NCI-H226 (cell line): ENCODE data around the gene PTPRB.
"Not testable (repeated sequence)": the region's sequence is repeated elsewhere in the genome, so short reads cannot be mapped to it uniquely, and the experiment has no call there.

Experiments
- DNase-seq: peaks from one replicate; pipeline ENCODE4 v3.0.0-alpha.2; 2015

Gene PTPRB

GRCh38 chr12:70535896-70536374 is 101.3 kb downstream of the PTPRB start:
- DNase-seq: no peak

GRCh38 chr12:70534466-70534865 is 102.8 kb downstream of the PTPRB start:
- DNase-seq: no peak

- DNase-seq: no peak
These were observed 107.6 kb downstream of the PTPRB start for GRCh38 chr12:70529647-70530046.

DNA sequence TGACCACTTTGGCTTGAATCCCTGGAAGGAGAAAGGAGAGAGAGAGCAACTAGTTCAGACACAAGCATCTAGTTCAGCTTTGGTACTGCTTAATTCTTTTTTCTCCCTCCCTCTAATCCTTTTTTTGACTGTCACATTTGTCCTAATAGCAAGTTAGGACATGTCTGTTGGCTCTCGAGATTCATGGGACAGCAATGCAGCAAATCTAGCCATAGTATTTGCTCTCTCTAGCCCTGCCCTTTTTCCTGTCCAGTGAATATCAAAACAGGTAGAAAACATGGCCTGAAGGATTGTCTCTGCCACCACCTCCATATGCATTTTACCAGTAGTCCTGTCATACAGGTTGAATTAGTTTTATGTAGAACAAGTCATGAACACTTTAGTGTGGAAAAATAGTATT is 116.4 kb downstream of the PTPRB start:
- no peak for DNase-seq

DNA sequence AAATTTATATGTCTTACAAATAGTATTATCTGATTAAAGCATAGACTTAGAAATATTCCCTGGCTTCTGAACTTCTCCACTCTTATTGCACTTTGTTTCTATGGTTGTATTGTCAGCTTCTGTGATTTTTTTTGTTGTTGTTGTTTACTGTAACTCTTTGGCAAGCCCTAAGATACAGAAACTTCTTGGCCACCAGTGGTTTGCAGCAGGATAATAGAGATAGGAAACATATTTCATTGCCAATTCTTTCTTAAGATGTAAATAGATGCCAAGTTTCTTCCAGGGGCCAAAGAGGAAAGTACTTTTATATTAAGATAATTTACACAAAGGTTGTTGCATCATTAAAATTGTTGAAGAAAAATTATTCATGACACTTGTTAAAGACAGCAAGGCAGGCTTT is 123.8 kb downstream of the PTPRB start:
- DNase-seq: no peak

DNA sequence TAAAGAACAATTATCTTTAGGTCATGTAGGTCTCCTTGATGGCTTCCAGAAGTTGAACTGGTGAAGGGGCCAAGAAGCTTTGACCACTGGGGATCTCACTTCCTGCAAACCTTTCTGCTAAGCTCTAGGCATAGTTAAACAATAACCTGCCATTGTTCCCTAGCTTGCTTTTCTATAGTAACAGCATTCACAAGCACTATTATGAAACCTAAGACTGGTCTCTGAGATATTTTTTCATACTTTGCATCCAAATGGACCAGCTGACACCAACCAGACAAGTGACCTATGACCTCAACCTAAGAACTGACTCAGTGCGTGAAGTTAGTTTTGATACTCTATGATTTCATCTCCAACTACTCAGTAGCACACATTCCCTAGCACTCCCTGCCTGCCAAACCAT is 129.1 kb downstream of the PTPRB start:
- no peak for DNase-seq

DNA sequence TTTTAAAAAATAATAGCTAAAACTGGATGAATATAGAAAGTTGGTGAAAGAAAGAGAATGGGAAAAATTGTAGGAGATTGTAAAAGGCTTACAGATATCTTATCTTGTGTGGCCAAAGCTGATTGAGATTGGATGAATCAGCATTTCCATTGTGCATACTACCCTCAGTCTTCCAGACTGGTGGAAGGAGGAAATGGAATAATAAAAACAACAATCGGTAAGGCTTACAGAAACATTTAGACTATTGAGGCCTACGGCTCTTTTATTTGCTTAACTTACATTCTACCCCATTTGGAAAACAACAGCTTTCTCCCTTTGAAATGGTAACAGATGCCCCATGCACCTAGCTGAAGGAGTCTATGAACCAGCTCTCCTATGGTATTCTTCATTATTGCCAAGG is 129.8 kb downstream of the PTPRB start:
- peak; percentile 38 for DNase-seq

- DNase-seq: no peak
These were observed 139.7 kb downstream of the PTPRB start for GRCh38 chr12:70497508-70497907.

DNA sequence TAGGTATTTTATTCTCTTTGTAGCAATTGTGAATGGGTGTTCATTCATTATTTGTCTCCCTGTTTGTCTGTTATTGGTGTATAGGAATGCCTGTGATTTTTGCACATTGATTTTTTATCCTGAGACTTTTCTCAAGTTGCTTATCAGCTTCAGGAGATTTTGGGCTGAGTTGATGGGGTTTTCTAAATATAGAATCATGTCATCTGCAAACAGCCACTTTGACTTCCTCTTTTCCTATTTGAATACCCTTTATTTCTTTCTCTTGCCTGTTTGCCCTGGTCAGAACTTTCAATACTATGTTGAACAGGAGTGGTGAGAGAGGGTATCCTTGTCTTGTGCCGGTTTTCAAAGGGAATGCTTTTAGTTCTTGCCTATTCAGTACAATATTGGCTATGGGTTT is 144.3 kb downstream of the PTPRB start:
- DNase-seq: not testable (repeated sequence)

GRCh38 chr12:70490928-70491327 is 146.3 kb downstream of the PTPRB start:
- not testable (repeated sequence) for DNase-seq

DNA sequence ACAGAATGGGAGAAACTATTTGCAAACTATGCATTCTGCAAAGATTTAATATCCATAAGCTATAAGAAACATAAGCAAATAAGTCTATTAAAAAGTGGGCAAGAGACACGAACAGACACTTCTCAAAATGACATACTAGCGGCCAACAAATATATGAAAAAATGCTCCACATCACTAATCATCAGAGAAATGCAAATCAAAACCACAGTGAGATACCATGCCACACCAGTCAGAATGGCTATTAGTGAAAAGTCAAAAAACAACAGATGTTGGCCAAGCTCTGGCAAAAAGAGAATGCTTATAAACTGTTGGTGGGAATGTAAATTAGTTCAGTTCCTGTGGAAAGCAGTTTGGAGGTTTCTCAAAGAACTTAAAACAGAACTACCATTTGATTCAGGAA is 149.8 kb downstream of the PTPRB start:
- DNase-seq: no peak

- no peak for DNase-seq
These were observed 150.6 kb downstream of the PTPRB start for GRCh38 chr12:70486588-70486987.

GRCh38 chr12:70485704-70486103 is 151.5 kb downstream of the PTPRB start:
- no peak for DNase-seq

DNA sequence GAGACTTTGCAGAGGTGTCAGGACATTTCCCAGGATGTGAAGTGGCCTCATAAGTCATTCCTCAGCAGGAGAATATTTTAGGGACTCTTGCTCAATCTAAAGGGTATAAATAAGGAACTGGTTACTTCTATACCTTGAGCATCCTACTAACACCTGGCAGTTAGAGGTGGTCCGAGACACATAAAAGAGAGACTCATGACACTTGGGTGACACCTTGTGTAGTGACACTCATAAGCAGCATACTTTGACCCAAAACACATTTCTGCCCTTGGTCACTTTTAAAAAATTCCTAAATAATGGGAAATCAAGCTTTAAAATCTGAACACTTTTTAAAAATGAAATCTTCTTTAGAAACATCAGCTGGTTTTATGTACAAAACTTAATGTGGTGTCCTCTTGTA is 152.8 kb downstream of the PTPRB start:
- no peak for DNase-seq

DNA sequence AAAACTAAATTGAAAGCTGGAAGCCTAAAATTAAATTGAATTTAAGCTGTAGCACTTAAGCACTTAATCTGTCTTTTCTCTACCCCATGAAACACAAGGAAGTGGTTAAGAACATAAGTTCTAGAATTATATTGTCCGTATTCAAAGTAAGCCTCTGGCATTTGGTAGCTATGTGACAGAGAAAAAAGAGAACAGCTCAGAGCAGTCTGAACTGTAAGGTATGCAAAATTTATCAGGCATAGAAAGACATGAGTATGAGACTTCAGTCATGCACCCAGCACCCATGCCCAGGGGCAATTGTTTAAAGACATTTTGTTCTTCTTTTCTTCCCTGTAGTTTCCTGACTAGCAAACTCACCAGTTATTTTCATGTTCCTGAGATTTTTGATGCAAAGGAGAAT is 154.5 kb downstream of the PTPRB start:
- DNase-seq: no peak

GRCh38 chr12:70469221-70469820 is 167.9 kb downstream of the PTPRB start:
- no peak for DNase-seq

GRCh38 chr12:70468741-70469140 is 168.5 kb downstream of the PTPRB start:
- no peak for DNase-seq

- DNase-seq: no peak
These were observed 169.1 kb downstream of the PTPRB start for GRCh38 chr12:70467918-70468733.

- DNase-seq: no peak
These were observed 169.8 kb downstream of the PTPRB start for GRCh38 chr12:70467476-70467875.

- no peak for DNase-seq
These were observed 170.5 kb downstream of the PTPRB start for GRCh38 chr12:70466753-70467152.
